NB4 (cell line): ENCODE data around the gene CCDC14.

Experiments used
- DNase-seq: peaks from one replicate; pipeline ENCODE4 v3.0.0; 2010; ENCODE audit warnings: low read depth
- H3K4me3 ChIP-seq: one replicate; pipeline ENCODE4 v1.5.1; 2011; ENCODE audit warnings: mild to moderate bottlenecking, low read depth, low read length, moderate library complexity
- MYC ChIP-seq: IDR thresholded peaks from 2 replicates; pipeline ENCODE4 v1.6.1; 2011; ENCODE audit warnings: low read depth, low read length
- POLR2A ChIP-seq: IDR thresholded peaks from 2 replicates; pipeline ENCODE4 v1.6.1; 2011; ENCODE audit warnings: mild to moderate bottlenecking; ENCODE audit not compliant: insufficient read length; ENCODE audit errors: extremely low read depth
- TF ChIP-seq, protein P1 (sequence below): IDR thresholded peaks from 2 replicates; pipeline ENCODE4 v1.6.1; 2011; ENCODE audit warnings: low read depth, low read length
- TF ChIP-seq, protein P2 (sequence below): IDR thresholded peaks from one replicate; pipeline ENCODE4 v1.5.1; 2012; ENCODE audit warnings: low read depth, low read length

Gene CCDC14

DNA sequence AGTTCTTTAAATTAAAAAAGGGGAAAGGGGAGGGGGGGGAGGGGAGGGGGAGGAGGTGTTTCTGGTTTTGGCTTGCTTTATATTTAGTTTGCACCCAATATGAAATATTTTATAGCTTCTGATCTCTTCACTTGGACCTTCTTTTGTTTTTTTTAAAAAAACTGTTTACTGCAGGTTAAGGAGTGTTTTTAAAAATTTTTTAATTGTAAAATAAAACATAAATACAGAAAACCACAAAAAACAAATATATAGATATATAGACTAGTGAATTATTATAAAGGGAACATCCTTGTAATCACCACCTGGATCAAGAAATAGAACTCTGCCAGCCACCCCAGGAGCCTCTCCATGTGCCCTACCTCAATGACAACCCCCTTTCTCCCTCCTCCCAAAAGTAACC is 76.0 kb downstream of the CCDC14 start:
- no peak for DNase-seq
- no peak for TF ChIP-seq POLR2A
- TF ChIP-seq, protein P1, sequence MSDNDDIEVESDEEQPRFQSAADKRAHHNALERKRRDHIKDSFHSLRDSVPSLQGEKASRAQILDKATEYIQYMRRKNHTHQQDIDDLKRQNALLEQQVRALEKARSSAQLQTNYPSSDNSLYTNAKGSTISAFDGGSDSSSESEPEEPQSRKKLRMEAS = no peak
- TF ChIP-seq, protein P2, sequence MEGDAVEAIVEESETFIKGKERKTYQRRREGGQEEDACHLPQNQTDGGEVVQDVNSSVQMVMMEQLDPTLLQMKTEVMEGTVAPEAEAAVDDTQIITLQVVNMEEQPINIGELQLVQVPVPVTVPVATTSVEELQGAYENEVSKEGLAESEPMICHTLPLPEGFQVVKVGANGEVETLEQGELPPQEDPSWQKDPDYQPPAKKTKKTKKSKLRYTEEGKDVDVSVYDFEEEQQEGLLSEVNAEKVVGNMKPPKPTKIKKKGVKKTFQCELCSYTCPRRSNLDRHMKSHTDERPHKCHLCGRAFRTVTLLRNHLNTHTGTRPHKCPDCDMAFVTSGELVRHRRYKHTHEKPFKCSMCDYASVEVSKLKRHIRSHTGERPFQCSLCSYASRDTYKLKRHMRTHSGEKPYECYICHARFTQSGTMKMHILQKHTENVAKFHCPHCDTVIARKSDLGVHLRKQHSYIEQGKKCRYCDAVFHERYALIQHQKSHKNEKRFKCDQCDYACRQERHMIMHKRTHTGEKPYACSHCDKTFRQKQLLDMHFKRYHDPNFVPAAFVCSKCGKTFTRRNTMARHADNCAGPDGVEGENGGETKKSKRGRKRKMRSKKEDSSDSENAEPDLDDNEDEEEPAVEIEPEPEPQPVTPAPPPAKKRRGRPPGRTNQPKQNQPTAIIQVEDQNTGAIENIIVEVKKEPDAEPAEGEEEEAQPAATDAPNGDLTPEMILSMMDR = no peak
- TF ChIP-seq MYC = no peak
- no peak overlapping the region for H3K4me3 ChIP-seq

DNA sequence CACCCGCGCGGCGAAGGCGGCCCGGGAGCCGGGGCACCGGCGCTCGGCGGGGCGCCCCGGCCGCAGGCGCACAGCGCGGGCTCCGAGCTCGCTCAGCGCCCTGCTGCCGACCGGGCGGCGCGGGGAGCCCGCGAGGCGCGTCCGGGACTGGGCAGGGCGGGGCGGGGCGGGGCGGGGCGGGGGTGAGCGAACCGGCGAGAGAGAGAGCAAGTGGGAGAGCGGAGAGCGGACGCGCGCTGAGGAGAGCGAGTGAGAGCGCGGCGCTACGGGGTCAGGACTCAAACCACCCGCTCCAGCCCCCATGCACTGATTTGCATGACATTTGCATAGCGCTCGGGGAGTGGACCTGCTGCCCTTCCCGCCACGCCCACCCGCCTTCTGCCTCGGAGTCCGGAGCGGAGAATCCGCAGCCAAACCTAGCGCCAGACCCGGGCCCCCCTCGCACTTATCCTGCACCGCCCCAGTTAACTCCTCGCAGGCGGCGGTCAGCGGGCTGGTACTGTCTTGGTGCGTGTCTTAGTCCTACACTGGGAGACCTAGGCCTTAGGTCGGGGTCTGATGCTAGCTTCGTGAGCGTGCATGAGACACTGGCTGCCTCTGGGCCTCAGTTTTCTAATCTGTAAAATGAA is 76.7 kb downstream of the CCDC14 start, which contains the start of gene MYLK:
TSS of gene MYLK (minus strand) at position 130 of the 629 bp plus-strand sequence. CDS start 90,491 bp downstream, outside the sequence.
- TF ChIP-seq, protein P1 = no peak
- peak; percentile 79 for DNase-seq
- H3K4me3 ChIP-seq = no peak within 1 kb of the TSS

DNA sequence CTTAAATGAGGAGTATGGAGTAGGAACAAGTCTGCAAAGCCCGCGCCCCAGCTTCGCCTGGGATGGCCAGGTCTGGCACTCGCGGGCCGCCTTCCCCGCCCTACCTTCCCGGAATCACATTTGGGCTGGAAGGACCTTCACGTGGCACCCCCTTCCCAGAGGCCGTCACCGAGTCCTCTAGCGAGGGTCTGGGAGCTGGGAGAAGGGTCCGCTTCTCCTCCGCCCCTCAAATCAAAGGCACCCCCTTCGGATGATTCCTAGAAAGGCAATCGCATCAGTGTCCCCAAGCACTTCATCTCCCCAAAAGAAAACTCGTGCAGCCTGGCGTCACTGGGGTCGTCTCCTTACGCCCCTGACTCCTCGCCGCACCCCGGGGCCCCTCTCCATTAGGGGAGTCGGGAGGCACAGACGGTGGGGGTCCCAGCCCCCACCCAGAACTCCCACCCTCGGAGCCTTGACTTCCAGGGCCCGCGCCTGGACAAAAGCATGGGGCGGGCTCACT is 77.3 kb downstream of the CCDC14 start:
- TF ChIP-seq POLR2A (no peak), MYC (no peak)
- TF ChIP-seq, protein P1 = no peak
- TF ChIP-seq, protein P2 = no peak
- DNase-seq = no peak
- H3K4me3 ChIP-seq = no peak overlapping the region

DNA sequence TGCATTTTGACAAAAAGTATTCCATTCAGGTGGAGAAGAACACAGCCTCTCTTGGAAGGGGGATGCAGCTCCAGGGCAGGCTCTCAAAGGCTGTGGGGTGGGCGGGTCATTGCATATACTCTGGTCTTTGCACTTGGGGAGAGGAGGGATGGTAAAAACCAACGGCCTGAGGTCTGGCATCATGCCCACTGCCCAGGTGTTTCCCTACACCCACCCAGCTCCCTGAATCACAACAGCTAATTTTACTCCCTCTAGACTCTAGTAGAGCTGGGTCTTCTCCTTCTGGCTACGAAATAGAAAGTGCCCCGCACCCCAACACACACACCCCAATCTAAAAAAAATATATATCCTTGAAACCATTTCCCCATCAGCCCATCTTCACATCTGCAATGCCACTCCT is 77.9 kb downstream of the CCDC14 start:
- no peak for DNase-seq
- TF ChIP-seq, protein P1 = no peak
- TF ChIP-seq, protein P2 = no peak
- TF ChIP-seq MYC (no peak), POLR2A (no peak)
- no peak overlapping the region for H3K4me3 ChIP-seq

DNA sequence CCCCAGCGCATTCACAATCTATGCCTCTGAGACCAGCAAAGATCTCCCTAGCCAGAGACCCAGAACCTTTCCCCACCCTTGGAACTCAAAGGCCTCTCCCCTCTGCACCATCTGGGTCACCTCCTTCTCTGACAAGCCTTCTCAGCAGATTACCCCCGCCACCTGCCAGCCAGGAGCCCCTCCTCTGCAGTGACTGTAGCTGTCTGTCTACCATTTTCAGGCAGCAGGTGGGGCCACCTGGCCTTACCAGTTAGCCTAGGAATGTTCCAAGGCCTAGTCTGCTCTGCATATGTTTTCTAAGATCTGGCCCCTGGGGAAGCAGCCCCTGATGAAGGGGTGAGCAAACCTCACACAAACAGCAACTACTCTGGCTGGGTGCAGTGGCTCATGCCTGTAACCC is 79.3 kb downstream of the CCDC14 start:
- no peak overlapping the region for H3K4me3 ChIP-seq
- no peak for DNase-seq
- TF ChIP-seq, protein P1 = no peak
- TF ChIP-seq MYC (no peak), POLR2A (no peak)
- TF ChIP-seq, protein P2 = no peak

DNA sequence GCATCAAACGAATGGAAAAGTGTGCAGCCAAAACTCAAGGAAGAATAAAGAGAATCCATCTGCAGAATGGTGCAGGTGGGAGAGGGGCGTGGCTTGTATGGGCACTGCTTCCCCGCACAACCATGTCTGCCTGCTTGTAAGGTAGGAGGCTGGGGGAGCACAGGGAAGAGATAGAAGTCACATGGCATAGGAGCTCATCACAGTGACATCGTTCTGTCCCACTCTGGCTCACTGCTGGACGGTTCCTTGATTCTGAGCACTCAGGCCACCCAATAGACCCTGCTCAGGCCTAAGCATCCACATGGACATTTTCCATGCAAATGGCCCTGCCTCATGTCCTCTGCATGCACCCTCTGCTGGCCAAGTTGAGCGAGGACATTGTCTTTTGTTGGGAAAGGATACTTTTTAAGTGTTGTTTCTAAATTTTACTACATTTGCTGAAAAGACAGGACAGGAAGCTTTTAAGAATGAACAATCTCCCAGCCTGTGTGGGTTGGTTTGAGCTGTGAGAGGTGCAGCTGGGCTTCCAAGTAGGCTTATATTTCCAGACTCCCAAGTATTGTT is 79.9 kb downstream of the CCDC14 start:
- peak; percentile 14 for DNase-seq
- no peak overlapping the region for H3K4me3 ChIP-seq
- TF ChIP-seq, protein P2 = peak; percentile 38
- no peak for TF ChIP-seq POLR2A
